ENCODE results near the gene CACFD1. TPM values are rescaled to one million over a fixed set of nuclear protein-coding genes. Genes with fewer than 3 reads are reported as not detected.
A peak's percentile ranks its signal among the peaks of the same experiment; 100 is the strongest.

Gene CACFD1
- total RNA-seq, 1 donor from 2014 or later, result 22.3 TPM

DNA sequence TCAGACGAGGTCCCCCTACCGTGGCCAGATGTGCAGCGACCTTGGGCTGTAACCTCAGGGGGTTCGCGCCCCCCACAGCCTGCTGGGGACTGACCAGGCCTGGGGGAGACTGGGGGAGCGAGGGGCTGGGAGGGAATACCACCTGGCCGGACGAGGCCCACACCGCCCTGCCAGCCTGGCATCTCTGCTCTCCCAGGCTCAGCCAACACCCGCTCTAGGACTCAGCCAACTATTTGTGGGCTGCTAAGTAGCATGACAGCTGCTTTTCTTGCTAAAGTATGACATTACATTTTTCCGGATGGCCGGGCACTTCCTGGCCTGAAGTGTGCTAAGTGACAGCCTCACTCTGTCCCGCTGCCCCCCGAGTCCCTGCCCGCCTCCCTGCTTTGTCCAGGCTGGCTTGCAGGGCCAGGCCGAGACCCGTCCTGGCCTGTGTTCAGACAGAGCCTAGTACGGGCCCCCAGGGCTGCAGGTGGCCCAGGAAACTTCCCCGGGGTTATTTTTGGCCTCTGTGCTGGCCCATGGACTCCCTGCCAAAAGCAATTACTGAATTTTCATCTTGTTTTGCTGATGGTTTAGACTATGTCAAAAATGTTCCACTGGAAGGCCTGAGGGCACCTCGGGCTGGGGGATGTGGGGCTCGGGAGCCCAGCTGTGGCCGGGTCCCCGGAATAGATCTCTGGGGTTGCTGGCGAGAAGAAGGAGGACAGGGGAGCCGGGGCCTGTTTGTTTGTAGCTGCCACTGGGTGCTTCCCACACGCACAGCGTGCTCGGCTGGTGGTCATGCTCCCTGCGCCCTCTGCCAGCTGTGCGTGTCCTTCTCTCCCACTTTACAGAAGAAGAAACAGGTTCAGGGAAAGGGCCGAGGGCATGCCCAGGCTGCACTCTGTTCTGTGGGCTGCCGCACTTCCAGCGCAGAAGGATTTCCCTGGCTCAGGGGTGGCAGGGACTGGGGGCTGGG is 32.6 kb downstream of the CACFD1 start:
- Mint-ChIP-seq H3K4me1 (ENCODE audit: low read depth) (peaks cover 28% of the 10 kb centered on the region), H3K27ac (ENCODE audit: unreplicated experiment) (peak overlapping the region; percentile 90), H3K4me3 (ENCODE audit: unreplicated experiment) (no peak overlapping the region)

DNA sequence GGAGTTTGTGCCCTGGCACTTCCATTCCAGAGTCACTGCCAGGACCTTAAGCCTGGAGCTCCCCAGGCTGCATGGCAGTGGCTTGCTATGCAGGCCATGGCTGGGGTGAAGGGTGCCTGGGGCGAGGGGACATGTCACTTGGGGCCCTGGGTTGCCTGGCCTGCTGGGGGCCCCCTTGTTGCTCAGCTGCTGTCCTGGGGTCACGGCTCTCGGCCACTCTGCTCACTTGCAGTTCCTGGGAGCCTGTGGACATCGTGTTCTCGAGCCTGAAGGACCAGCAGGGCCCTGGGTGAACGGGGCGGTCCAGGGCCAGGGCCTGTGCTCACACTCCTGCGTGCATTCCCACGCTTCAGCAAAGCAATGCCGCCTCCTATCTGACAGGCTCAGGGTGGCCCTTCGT is 33.6 kb downstream of the CACFD1 start:
- no peaks in the 10 kb centered on the region for H3K36me3 Mint-ChIP-seq (ENCODE audit: low read depth)
- H3K27me3 Mint-ChIP-seq (ENCODE audit: low read depth), result peaks cover 13% of the 10 kb centered on the region
- TF ChIP-seq, protein P1, sequence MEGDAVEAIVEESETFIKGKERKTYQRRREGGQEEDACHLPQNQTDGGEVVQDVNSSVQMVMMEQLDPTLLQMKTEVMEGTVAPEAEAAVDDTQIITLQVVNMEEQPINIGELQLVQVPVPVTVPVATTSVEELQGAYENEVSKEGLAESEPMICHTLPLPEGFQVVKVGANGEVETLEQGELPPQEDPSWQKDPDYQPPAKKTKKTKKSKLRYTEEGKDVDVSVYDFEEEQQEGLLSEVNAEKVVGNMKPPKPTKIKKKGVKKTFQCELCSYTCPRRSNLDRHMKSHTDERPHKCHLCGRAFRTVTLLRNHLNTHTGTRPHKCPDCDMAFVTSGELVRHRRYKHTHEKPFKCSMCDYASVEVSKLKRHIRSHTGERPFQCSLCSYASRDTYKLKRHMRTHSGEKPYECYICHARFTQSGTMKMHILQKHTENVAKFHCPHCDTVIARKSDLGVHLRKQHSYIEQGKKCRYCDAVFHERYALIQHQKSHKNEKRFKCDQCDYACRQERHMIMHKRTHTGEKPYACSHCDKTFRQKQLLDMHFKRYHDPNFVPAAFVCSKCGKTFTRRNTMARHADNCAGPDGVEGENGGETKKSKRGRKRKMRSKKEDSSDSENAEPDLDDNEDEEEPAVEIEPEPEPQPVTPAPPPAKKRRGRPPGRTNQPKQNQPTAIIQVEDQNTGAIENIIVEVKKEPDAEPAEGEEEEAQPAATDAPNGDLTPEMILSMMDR (IDR thresholded peaks at IDR 0.05), result no peak
- DNase-seq (ENCODE audit: low spot score), result no peak
- H3K9me3 Mint-ChIP-seq (ENCODE audit: low read depth), result no peaks in the 10 kb centered on the region
- peaks cover 28% of the 10 kb centered on the region for H3K4me1 Mint-ChIP-seq (ENCODE audit: low read depth)
- no peak overlapping the region for H3K27ac Mint-ChIP-seq (ENCODE audit: unreplicated experiment)
- H3K4me3 Mint-ChIP-seq (ENCODE audit: unreplicated experiment), result no peak overlapping the region

More for the DNA sequence above, 32.6 kb downstream of the CACFD1 start:
- DNase-seq (ENCODE audit: low spot score), result no peak
- Mint-ChIP-seq H3K36me3 (ENCODE audit: low read depth) (no peaks in the 10 kb centered on the region), H3K9me3 (ENCODE audit: low read depth) (no peaks in the 10 kb centered on the region), H3K27me3 (ENCODE audit: low read depth) (peaks cover 6% of the 10 kb centered on the region)
- TF ChIP-seq, protein P1 (IDR thresholded peaks at IDR 0.05), result peak; percentile 11

DNA sequence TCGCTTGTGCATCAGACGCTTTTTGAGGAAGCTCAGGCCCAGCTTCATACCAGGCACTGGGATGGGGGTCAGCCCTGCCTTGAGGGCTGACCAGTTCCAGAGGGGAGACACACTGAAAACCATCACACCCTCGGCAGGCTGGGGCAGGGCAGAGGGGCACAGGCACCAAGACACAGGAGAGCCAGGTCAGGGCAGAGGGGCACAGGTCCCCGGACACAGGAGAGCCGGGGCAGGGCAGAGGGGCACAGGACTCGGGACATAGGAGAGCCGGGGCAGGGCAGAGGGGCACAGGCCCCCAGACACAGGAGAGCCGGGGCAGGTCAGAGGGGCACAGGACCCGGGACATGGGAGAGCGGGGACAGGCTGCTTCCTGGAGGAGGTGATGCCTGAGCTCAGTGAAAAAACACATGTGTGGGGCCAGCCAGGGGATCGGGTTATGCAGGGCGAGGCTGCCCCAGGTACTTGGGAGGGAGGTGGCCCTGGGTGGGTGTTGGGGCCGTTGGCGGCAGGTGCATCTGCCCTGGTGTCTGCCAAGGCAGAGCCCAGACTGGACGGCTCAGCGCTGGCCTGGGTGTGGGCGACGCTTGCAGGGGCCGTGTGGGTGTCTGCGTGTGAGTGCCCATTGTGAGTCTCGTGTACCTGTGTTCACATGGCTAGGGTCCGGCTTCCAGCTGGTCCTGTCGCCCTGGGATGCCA is 34.2 kb downstream of the CACFD1 start:
- Mint-ChIP-seq H3K27ac (ENCODE audit: unreplicated experiment) (no peak overlapping the region), H3K4me3 (ENCODE audit: unreplicated experiment) (no peak overlapping the region), H3K9me3 (ENCODE audit: low read depth) (no peaks in the 10 kb centered on the region), H3K27me3 (ENCODE audit: low read depth) (peaks cover 17% of the 10 kb centered on the region), H3K36me3 (ENCODE audit: low read depth) (no peaks in the 10 kb centered on the region), H3K4me1 (ENCODE audit: low read depth) (peaks cover 26% of the 10 kb centered on the region)
- DNase-seq (ENCODE audit: low spot score), result no peak
- TF ChIP-seq, protein P1 (IDR thresholded peaks at IDR 0.05), result no peak

DNA sequence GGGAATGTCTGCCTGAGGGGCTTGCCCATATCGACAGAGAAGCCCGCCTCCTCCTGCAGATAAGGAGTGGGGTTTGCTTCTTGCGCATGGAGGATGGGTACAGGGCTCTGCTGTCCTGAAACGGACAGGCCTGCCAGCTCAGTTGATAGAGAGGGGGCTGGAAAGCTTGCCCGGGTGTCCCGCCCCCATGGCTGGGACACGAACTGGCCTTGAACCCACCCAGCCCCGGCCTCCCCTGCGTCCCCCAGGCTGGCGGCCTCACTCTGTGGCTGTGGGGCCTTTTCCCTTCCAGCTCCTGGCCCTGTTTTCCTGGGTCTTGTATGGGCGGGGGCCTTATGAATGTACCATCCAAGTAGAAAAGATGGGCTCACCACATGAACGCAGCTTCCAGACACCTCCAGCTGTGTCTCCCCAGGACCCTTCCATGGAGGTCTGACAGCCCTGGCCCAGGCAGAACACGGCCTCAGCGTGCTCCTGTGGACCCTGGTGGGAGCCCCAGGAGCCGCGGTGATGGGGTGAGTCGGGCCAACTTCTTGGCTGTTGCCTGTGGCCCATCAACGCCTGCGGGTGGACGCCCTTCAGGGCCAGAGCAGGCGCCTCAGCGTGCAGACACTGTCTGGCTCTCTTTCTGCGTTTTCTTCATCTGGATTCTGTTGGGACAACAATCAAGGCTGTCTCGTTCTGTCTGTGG is 35.0 kb downstream of the CACFD1 start:
- DNase-seq (ENCODE audit: low spot score), result no peak
- no peak overlapping the region for H3K4me3 Mint-ChIP-seq (ENCODE audit: unreplicated experiment)
- peaks cover 17% of the 10 kb centered on the region for H3K27me3 Mint-ChIP-seq (ENCODE audit: low read depth)
- H3K27ac Mint-ChIP-seq (ENCODE audit: unreplicated experiment), result no peak overlapping the region
- peaks cover 19% of the 10 kb centered on the region for H3K4me1 Mint-ChIP-seq (ENCODE audit: low read depth)
- H3K9me3 Mint-ChIP-seq (ENCODE audit: low read depth), result no peaks in the 10 kb centered on the region
- TF ChIP-seq, protein P1 (IDR thresholded peaks at IDR 0.05), result no peak
- no peaks in the 10 kb centered on the region for H3K36me3 Mint-ChIP-seq (ENCODE audit: low read depth)

All from chondrocyte (in vitro differentiated cells).